ENCODE measurements around the gene ZNF791.

ZNF791 gene

GRCh38 chr19:12668932-12669269 lies 58.2 kb downstream of the ZNF791 start:
- peak overlapping the region; percentile 80 for H3K27ac ChIP-seq (ENCODE audit: extremely low read depth, low read depth, low read length)
- POLR2A ChIA-PET = interaction anchor here (1.0 to 1.8 kb wide), 5 partner anchors 10 to 58 kb away, joined by 3 to 7 read pairs (median 5); partner anchors contain the start of genes DHPS, ZNF490 and ZNF791

GRCh38 chr19:12669270-12670158 lies 58.8 kb downstream of the ZNF791 start:
- CTCF ChIA-PET = interaction anchor here (0.6 to 1.5 kb wide), 4 partner anchors 10 to 872 kb away, joined by 3 to 6 read pairs (median 3); no protein-coding TSS in a partner anchor
- H3K27ac ChIP-seq (ENCODE audit: extremely low read depth, low read depth, low read length) = peak overlapping the region; percentile 80
- POLR2A ChIA-PET = interaction anchor here (1.0 to 1.8 kb wide), 4 partner anchors 9 to 59 kb away, joined by 3 to 7 read pairs (median 6); partner anchors contain the start of genes DHPS, ZNF490 and ZNF791
- peak overlapping the region; percentile 85 for H3K4me3 ChIP-seq (ENCODE audit: low read depth, low read length)
- H3K9me3 ChIP-seq (ENCODE audit: control insufficient read depth, insufficient read depth, low read depth, low read length) = no peaks in the 10 kb centered on the region
- H3K4me1 ChIP-seq (ENCODE audit: control insufficient read depth, insufficient read depth, low read length) = no peaks in the 10 kb centered on the region
- peaks cover 14 to 55% of the 10 kb centered on the region in 2 experiments; a peak in 2 of 3 replicates for H3K36me3 ChIP-seq (ENCODE audit: control insufficient read depth in 2 of 2, insufficient read depth in 1 of 2, low read length in 2 of 2)
- TF ChIP-seq ZNF274 (IDR thresholded peaks at IDR 0.05; ENCODE audit: low read length) = no peak
- no peak for TF ChIP-seq ZNF274 (tag by site-specific recombination; IDR thresholded peaks at IDR 0.05; ENCODE audit: borderline replicate concordance)
- TF ChIP-seq ZNF391 (tag by site-specific recombination; IDR thresholded peaks at IDR 0.05; ENCODE audit: borderline replicate concordance, low read depth) = peak; percentile 96
- TF ChIP-seq ZBTB8A (tag by site-specific recombination; IDR thresholded peaks at IDR 0.05) = peak; percentile 62
- TF ChIP-seq SP7 (tag by site-specific recombination; IDR thresholded peaks at IDR 0.05) = peak; percentile 93
- peak; percentile 85 for TF ChIP-seq KLF9 (tag by site-specific recombination; IDR thresholded peaks at IDR 0.05; ENCODE audit: low read depth)
- TF ChIP-seq RBAK (tag by site-specific recombination; IDR thresholded peaks at IDR 0.05) = no peak
- TF ChIP-seq ZNF792 (tag by site-specific recombination; IDR thresholded peaks at IDR 0.05) = 0 out of 2 replicates have a peak, but pooled peaks have one; percentile 37
- TF ChIP-seq ZNF335 (tag by site-specific recombination; conservative IDR thresholded peaks at IDR 0.05) = peak; percentile 78
- peak; percentile 94 for TF ChIP-seq KLF8 (tag by site-specific recombination; IDR thresholded peaks at IDR 0.05)
- TF ChIP-seq HOXA7 (CRISPR knock-in tag; IDR thresholded peaks at IDR 0.05; ENCODE audit: borderline replicate concordance) = no peak
- no peak for TF ChIP-seq SCRT1 (tag by site-specific recombination; IDR thresholded peaks at IDR 0.05; ENCODE audit: borderline replicate concordance)
- TF ChIP-seq ZNF48 (tag by site-specific recombination; IDR thresholded peaks at IDR 0.05) = no peak
- peak; percentile 91 for TF ChIP-seq ZFP69B (tag by site-specific recombination; IDR thresholded peaks at IDR 0.05)
- peak; percentile 82 for TF ChIP-seq SP3 (tag by site-specific recombination; IDR thresholded peaks at IDR 0.05)
- TF ChIP-seq ZNF138 (tag by site-specific recombination; IDR thresholded peaks at IDR 0.05; ENCODE audit: borderline replicate concordance) = no peak
- TF ChIP-seq ZNF416 (tag by site-specific recombination; IDR thresholded peaks at IDR 0.05) = no peak
- no peak for TF ChIP-seq ZBTB6 (tag by site-specific recombination; IDR thresholded peaks at IDR 0.05)
- TF ChIP-seq FEZF1 (tag by site-specific recombination; IDR thresholded peaks at IDR 0.05) = peak; percentile 28; the same call in 1 of the 2 replicates
- peak; percentile 98 for TF ChIP-seq ZNF2 (tag by site-specific recombination; IDR thresholded peaks at IDR 0.05)
- TF ChIP-seq ZNF596 (tag by site-specific recombination; IDR thresholded peaks at IDR 0.05) = no peak
- TF ChIP-seq ZNF791 (tag by site-specific recombination; IDR thresholded peaks at IDR 0.05) = no peak

More at GRCh38 chr19:12668932-12669269, 58.2 kb downstream of the ZNF791 start:
- no peak for TF ChIP-seq ZNF132 (tag by site-specific recombination; IDR thresholded peaks at IDR 0.05; ENCODE audit: borderline replicate concordance)
- peak; percentile 97 for TF ChIP-seq ZNF335 (tag by site-specific recombination; conservative IDR thresholded peaks at IDR 0.05)
- peak; percentile 19 for TF ChIP-seq ZBTB26 (tag by site-specific recombination; optimal IDR thresholded peaks at IDR 0.05)
- no peak for TF ChIP-seq ZNF791 (tag by site-specific recombination; IDR thresholded peaks at IDR 0.05)
- peak; percentile 14; the same call in 1 of the 2 replicates for TF ChIP-seq ZBTB20 (tag by site-specific recombination; IDR thresholded peaks at IDR 0.05)
- peak; percentile 62; the same call in 1 of the 2 replicates for TF ChIP-seq SP2 (tag by site-specific recombination; IDR thresholded peaks at IDR 0.05)
- 0 out of 2 replicates have a peak, but pooled peaks have one; percentile 27 for TF ChIP-seq PATZ1 (tag by site-specific recombination; IDR thresholded peaks at IDR 0.05)
- no peaks in the 10 kb centered on the region for H3K4me1 ChIP-seq (ENCODE audit: control insufficient read depth, insufficient read depth, low read length)
- CTCF ChIA-PET = interaction anchor here (0.6 to 1.5 kb wide), 2 partner anchors 11 to 125 kb away, joined by 5 to 6 read pairs; no protein-coding TSS in a partner anchor
- no peaks in the 10 kb centered on the region for H3K9me3 ChIP-seq (ENCODE audit: control insufficient read depth, insufficient read depth, low read depth, low read length)
- H3K4me3 ChIP-seq (ENCODE audit: low read depth, low read length) = peak overlapping the region; percentile 85
- H3K36me3 ChIP-seq (ENCODE audit: control insufficient read depth in 2 of 2, insufficient read depth in 1 of 2, low read length in 2 of 2) = peaks cover 13 to 55% of the 10 kb centered on the region in 2 experiments; a peak in 2 of 3 replicates

All from HEK293 (cell line).